ENCODE measurements around the gene SUSD6.

SUSD6 gene

GRCh38 chr14:69754487-69754886 is 143.1 kb downstream of the SUSD6 start:
- H3K9me3 ChIP-seq (ENCODE audit: control insufficient read depth, low read length) = no peaks in the 10 kb centered on the region
- no peak overlapping the region for H3K4me3 ChIP-seq (ENCODE audit: low read length)

DNA sequence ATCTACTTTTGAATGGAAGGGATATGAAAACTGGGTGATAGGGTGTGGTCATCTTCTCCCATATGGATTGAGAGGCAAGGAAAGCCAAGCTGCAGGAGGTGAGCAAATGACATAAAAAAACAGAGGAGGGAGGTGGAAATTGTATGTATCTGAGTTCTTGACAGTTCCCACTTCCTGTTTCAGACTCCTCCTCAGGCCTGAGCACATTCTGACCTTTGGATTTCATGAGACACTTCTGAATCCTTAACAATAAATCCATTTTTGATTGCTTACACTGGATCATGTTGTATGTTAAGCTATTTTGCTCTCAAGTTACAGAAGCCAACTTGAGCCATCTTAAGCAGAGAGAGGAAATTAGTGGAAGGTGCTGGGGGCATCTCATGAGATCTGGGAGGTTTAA is 143.9 kb downstream of the SUSD6 start:
- H3K9ac ChIP-seq (ENCODE audit: low read length) = no peak overlapping the region
- H3K9me3 ChIP-seq (ENCODE audit: control insufficient read depth, low read length) = no peaks in the 10 kb centered on the region

More at GRCh38 chr14:69754487-69754886, 143.1 kb downstream of the SUSD6 start:
- H3K27me3 ChIP-seq (ENCODE audit: control insufficient read depth, insufficient read depth, low read length) = no peaks in the 10 kb centered on the region
- H3K9ac ChIP-seq (ENCODE audit: low read length) = no peak overlapping the region
- H3K4me1 ChIP-seq (ENCODE audit: control insufficient read depth, insufficient read depth, low read length) = peaks cover 21% of the 10 kb centered on the region
- H3K36me3 ChIP-seq (ENCODE audit: control insufficient read depth, insufficient read depth, low read length) = no peaks in the 10 kb centered on the region

GRCh38 chr14:69755784-69756183 is 144.4 kb downstream of the SUSD6 start:
- H3K27me3 ChIP-seq (ENCODE audit: control insufficient read depth, insufficient read depth, low read length) = no peaks in the 10 kb centered on the region
- H3K4me1 ChIP-seq (ENCODE audit: control insufficient read depth, insufficient read depth, low read length) = peaks cover 13% of the 10 kb centered on the region
- H3K36me3 ChIP-seq (ENCODE audit: control insufficient read depth, insufficient read depth, low read length) = no peaks in the 10 kb centered on the region
- no peaks in the 10 kb centered on the region for H3K9me3 ChIP-seq (ENCODE audit: control insufficient read depth, low read length)
- no peak overlapping the region for H3K9ac ChIP-seq (ENCODE audit: low read length)
- no peak overlapping the region for H3K4me3 ChIP-seq (ENCODE audit: low read length)

More for the DNA sequence above, 143.9 kb downstream of the SUSD6 start:
- Histone ChIP-seq H3K27me3 (ENCODE audit: control insufficient read depth, insufficient read depth, low read length) (no peaks in the 10 kb centered on the region), H3K4me1 (ENCODE audit: control insufficient read depth, insufficient read depth, low read length) (peaks cover 15% of the 10 kb centered on the region), H3K36me3 (ENCODE audit: control insufficient read depth, insufficient read depth, low read length) (no peaks in the 10 kb centered on the region), H3K4me3 (ENCODE audit: low read length) (no peak overlapping the region)

GRCh38 chr14:69756298-69756697 is 144.9 kb downstream of the SUSD6 start:
- no peaks in the 10 kb centered on the region for H3K9me3 ChIP-seq (ENCODE audit: control insufficient read depth, low read length)
- no peak overlapping the region for H3K4me3 ChIP-seq (ENCODE audit: low read length)
- peaks cover 13% of the 10 kb centered on the region for H3K4me1 ChIP-seq (ENCODE audit: control insufficient read depth, insufficient read depth, low read length)
- no peaks in the 10 kb centered on the region for H3K27me3 ChIP-seq (ENCODE audit: control insufficient read depth, insufficient read depth, low read length)
- no peaks in the 10 kb centered on the region for H3K36me3 ChIP-seq (ENCODE audit: control insufficient read depth, insufficient read depth, low read length)
- H3K9ac ChIP-seq (ENCODE audit: low read length) = no peak overlapping the region

DNA sequence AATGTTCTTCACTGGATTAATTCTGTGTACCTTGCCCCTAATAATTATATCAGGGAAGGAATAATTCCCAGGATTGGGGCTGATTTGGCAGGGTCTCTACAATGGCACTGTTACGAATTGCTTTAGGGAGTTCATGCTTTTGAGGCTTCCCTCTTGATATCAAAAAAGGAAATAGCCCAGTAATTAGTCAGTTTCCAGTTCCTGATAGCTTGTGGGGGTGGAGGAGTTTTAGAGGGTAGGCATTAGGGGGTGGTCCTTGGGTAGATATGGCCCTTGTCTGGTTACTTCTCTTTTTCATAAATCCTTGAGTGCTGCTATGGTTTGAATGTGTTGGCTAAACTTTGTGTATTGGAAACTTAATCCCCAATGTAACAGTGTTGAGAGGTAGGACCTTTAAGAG is 149.4 kb downstream of the SUSD6 start:
- Histone ChIP-seq H3K4me1 (ENCODE audit: control insufficient read depth, insufficient read depth, low read length) (peaks cover 10% of the 10 kb centered on the region), H3K27me3 (ENCODE audit: control insufficient read depth, insufficient read depth, low read length) (no peaks in the 10 kb centered on the region), H3K4me3 (ENCODE audit: low read length) (no peak overlapping the region), H3K9ac (ENCODE audit: low read length) (no peak overlapping the region), H3K9me3 (ENCODE audit: control insufficient read depth, low read length) (no peaks in the 10 kb centered on the region), H3K36me3 (ENCODE audit: control insufficient read depth, insufficient read depth, low read length) (no peaks in the 10 kb centered on the region)

DNA sequence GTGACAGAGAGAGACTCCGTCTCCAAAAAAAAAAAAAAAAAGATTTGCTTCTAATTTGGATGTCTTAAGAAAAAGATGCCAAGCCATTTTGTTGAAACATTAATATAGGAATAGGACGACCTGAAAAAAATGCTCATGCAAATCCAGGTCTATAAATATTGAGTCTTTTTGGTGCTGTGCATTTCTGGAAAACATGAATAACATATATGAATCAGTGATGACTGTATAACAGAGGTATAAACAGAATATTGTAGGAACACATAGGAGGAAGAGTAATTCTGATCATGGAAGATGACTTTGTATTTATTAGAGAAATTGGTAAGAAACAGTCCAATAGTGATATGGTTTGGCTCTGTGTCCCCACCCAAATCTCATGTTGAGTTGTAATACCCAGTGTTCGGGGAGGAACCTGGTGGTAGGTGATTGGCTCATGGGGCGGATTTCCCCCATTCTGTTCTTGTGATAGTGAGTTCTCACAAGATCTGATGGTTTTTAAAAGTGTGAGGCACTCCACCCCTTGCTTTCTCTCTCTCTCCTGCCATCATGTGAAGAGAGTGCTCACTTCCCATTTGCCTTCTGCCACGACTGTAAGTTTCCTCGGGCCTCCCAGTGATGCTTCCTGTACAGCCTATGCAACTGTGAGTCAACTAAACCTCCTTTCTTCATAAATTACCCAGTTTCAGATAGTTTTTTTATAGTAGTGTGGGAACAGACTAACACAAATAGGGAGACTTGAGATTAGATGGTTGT is 152.5 kb downstream of the SUSD6 start:
- no peaks in the 10 kb centered on the region for H3K27me3 ChIP-seq (ENCODE audit: control insufficient read depth, insufficient read depth, low read length)
- no peaks in the 10 kb centered on the region for H3K9me3 ChIP-seq (ENCODE audit: control insufficient read depth, low read length)
- H3K9ac ChIP-seq (ENCODE audit: low read length) = no peak overlapping the region
- H3K4me3 ChIP-seq (ENCODE audit: low read length) = no peak overlapping the region
- peaks cover 15% of the 10 kb centered on the region for H3K4me1 ChIP-seq (ENCODE audit: control insufficient read depth, insufficient read depth, low read length)
- peaks cover 3% of the 10 kb centered on the region for H3K36me3 ChIP-seq (ENCODE audit: control insufficient read depth, insufficient read depth, low read length)
